IMR-90 (cell line): ENCODE results near the gene NLRC5. TPM values are rescaled to one million over a fixed set of nuclear protein-coding genes. Genes with fewer than 3 reads are reported as not detected.

Source experiments
- ATAC-seq: fragments of 200-7000 bp; cut with Tn5 transposase; 2 replicates; pipeline ENCODE4 v1.9.1; 2020; ENCODE audit warnings: low read depth, mild to moderate bottlenecking, moderate library complexity
- BruUV-seq: library from RNA; stranded (reverse); fragments of 400-500 nt; replicated peaks from 2 replicates; lab custom pipeline; 2021; lab: Mats Ljungman, UMichigan
- CTCF ChIA-PET: fragments of 300-600 bp; formaldehyde crosslinking; extraction: SDS; loops from one replicate; lab custom pipeline; 2021; ENCODE audit warnings: antibody characterized with exemption; lab: Yijun Ruan, JAX
- POLR2A ChIA-PET: fragments of 300-600 bp; sonication (Branson Sonifier 250); formaldehyde crosslinking; loops from one replicate; lab custom pipeline; 2022; ENCODE audit warnings: antibody characterized with exemption; ENCODE audit not compliant: unreplicated experiment; lab: Charles Lee
- DNase-seq: peaks from one replicate; pipeline ENCODE4 v3.0.0; 2013
- H2AFZ ChIP-seq: replicated peaks from 2 replicates; pipeline ENCODE3; 2013; ENCODE audit warnings: low read length, mild to moderate bottlenecking; ENCODE audit not compliant: poor library complexity
- H2AK5ac ChIP-seq: 2 replicates; pipeline ENCODE4 v1.6.1; 2013; ENCODE audit warnings: low read depth, low read length, inconsistent platforms
- H2AK9ac ChIP-seq: replicated peaks from 2 replicates; pipeline ENCODE3; 2013; ENCODE audit warnings: mild to moderate bottlenecking, low read depth, low read length, moderate library complexity; ENCODE audit not compliant: poor library complexity
- H2BK120ac ChIP-seq: 2 replicates; pipeline ENCODE4 v1.6.1; 2013; ENCODE audit warnings: low read depth, low read length, inconsistent platforms
- H2BK15ac ChIP-seq: 3 replicates; pipeline ENCODE4 v1.6.1; 2013; ENCODE audit warnings: low read depth, low read length, inconsistent platforms
- H2BK20ac ChIP-seq: 2 replicates; pipeline ENCODE4 v1.6.1; 2013; ENCODE audit warnings: low read depth, mild to moderate bottlenecking, inconsistent platforms, low read length, moderate library complexity
- H2BK5ac ChIP-seq: 2 replicates; pipeline ENCODE4 v1.6.1; 2013; ENCODE audit warnings: mild to moderate bottlenecking, low read depth, low read length, inconsistent platforms; ENCODE audit not compliant: poor library complexity, severe bottlenecking
- H3K14ac ChIP-seq: replicated peaks from 2 replicates; pipeline ENCODE4 v1.6.1; 2013; ENCODE audit warnings: low read depth, low read length, inconsistent platforms
- H3K18ac ChIP-seq: 2 replicates; pipeline ENCODE4 v1.6.1; 2013; ENCODE audit warnings: low read depth, low read length, control low read depth
- H3K23ac ChIP-seq: 2 replicates; pipeline ENCODE4 v1.6.1; 2013; ENCODE audit warnings: low read depth, low read length, inconsistent platforms
- H3K27ac ChIP-seq: 2 replicates; pipeline ENCODE4 v1.5.1; 2013; ENCODE audit warnings: mild to moderate bottlenecking, control low read depth, low read length; ENCODE audit not compliant: insufficient read depth
- H3K27me3 ChIP-seq: 2 replicates; pipeline ENCODE4 v1.6.1; 2013; ENCODE audit warnings: low read length; ENCODE audit not compliant: control insufficient read depth, insufficient read depth
- H3K36me3 ChIP-seq: 2 replicates; pipeline ENCODE4 v1.6.1; 2013; ENCODE audit warnings: low read length, mixed read lengths; ENCODE audit not compliant: control insufficient read depth, insufficient read depth
- H3K4ac ChIP-seq: 2 replicates; pipeline ENCODE4 v1.6.1; 2013; ENCODE audit warnings: low read depth, low read length, inconsistent platforms
- H3K4me1 ChIP-seq: 2 replicates; pipeline ENCODE4 v1.6.1; 2013; ENCODE audit warnings: low read length, mixed read lengths; ENCODE audit not compliant: control insufficient read depth, insufficient read depth
- H3K4me2 ChIP-seq: 2 replicates; pipeline ENCODE4 v1.6.1; 2013; ENCODE audit warnings: low read depth, mild to moderate bottlenecking, control low read depth, low read length, moderate library complexity
- H3K4me3 ChIP-seq: 2 replicates; pipeline ENCODE4 v1.5.1; 2013; ENCODE audit warnings: low read depth, mild to moderate bottlenecking, control low read depth, low read length, moderate library complexity; ENCODE audit not compliant: insufficient read depth
- H3K56ac ChIP-seq: 2 replicates; pipeline ENCODE4 v1.6.1; 2013; ENCODE audit warnings: low read length, inconsistent platforms; ENCODE audit not compliant: insufficient read depth; ENCODE audit errors: extremely low read depth
- H3K79me1 ChIP-seq, 2 experiments: 2 replicates each; pipeline ENCODE4 v1.6.1; 2013; ENCODE audit warnings: low read length in 2 of 2, inconsistent platforms in 1 of 2, low read depth in 1 of 2
- H3K9ac ChIP-seq: 2 replicates; pipeline ENCODE4 v1.6.1; 2013; ENCODE audit warnings: low read depth, low read length, control low read depth
- H3K9me1 ChIP-seq: 2 replicates; pipeline ENCODE4 v1.6.1; 2013; ENCODE audit warnings: low read length, inconsistent platforms; ENCODE audit not compliant: insufficient read depth
- H3K9me3 ChIP-seq: 2 replicates; pipeline ENCODE4 v1.6.1; 2013; ENCODE audit warnings: low read length; ENCODE audit not compliant: control insufficient read depth, insufficient read depth
- H4K20me1 ChIP-seq: 2 replicates; pipeline ENCODE4 v1.6.1; 2013; ENCODE audit warnings: low read length, inconsistent platforms; ENCODE audit not compliant: insufficient read depth
- H4K5ac ChIP-seq: 2 replicates; pipeline ENCODE4 v1.6.1; 2013; ENCODE audit warnings: mild to moderate bottlenecking, low read depth, low read length, control low read depth
- H4K8ac ChIP-seq, 2 experiments: 2 replicates each; pipeline ENCODE4 v1.6.1; 2013; ENCODE audit warnings: low read depth in 2 of 2, low read length in 2 of 2, control low read depth in 1 of 2, inconsistent platforms in 1 of 2
- H4K91ac ChIP-seq: 2 replicates; pipeline ENCODE4 v1.6.1; 2013; ENCODE audit warnings: low read depth, low read length, inconsistent platforms; ENCODE audit not compliant: insufficient read depth
- BHLHE40 ChIP-seq: fragments of 150-350 bp; IDR thresholded peaks from 2 replicates; pipeline ENCODE4 v1.6.1; 2016; ENCODE audit warnings: mild to moderate bottlenecking, low read depth, low read length
- CEBPB ChIP-seq: IDR thresholded peaks from 2 replicates; pipeline ENCODE4 v1.6.1; 2012; ENCODE audit warnings: low read depth, low read length, improper control_type of control experiment
- CHD1 ChIP-seq: IDR thresholded peaks from 2 replicates; pipeline ENCODE4 v1.6.1; 2012; ENCODE audit warnings: low read depth, low read length, improper control_type of control experiment
- FOS ChIP-seq: fragments of 150-350 bp; IDR thresholded peaks from 2 replicates; pipeline ENCODE4 v1.6.1; 2016; ENCODE audit warnings: low read depth, low read length
- MAFK ChIP-seq: IDR thresholded peaks from 2 replicates; pipeline ENCODE4 v1.6.1; 2012; ENCODE audit warnings: low read depth, low read length, improper control_type of control experiment
- MAZ ChIP-seq: IDR thresholded peaks from 2 replicates; pipeline ENCODE4 v1.6.1; 2012; ENCODE audit warnings: low read depth, mild to moderate bottlenecking, low read length, improper control_type of control experiment, moderate library complexity, borderline replicate concordance
- MXI1 ChIP-seq: IDR thresholded peaks from 2 replicates; pipeline ENCODE4 v1.6.1; 2012; ENCODE audit warnings: low read depth, mild to moderate bottlenecking, low read length, moderate library complexity, borderline replicate concordance
- NFE2L2 ChIP-seq: fragments of 150-350 bp; IDR thresholded peaks from 2 replicates; pipeline ENCODE4 v1.6.1; 2016; ENCODE audit warnings: low read depth, mild to moderate bottlenecking, low read length
- POLR2A ChIP-seq: IDR thresholded peaks from 2 replicates; pipeline ENCODE4 v1.6.1; 2012; ENCODE audit warnings: mild to moderate bottlenecking, low read depth, low read length
- RAD21 ChIP-seq: IDR thresholded peaks from 2 replicates; pipeline ENCODE4 v1.6.1; 2012; ENCODE audit warnings: low read length, improper control_type of control experiment
- RCOR1 ChIP-seq: IDR thresholded peaks from 2 replicates; pipeline ENCODE4 v1.6.1; 2012; ENCODE audit warnings: mild to moderate bottlenecking, low read length, improper control_type of control experiment; ENCODE audit not compliant: insufficient replicate concordance
- RFX5 ChIP-seq: IDR thresholded peaks from 2 replicates; pipeline ENCODE4 v1.8.0; 2012; ENCODE audit warnings: low read depth, mild to moderate bottlenecking, low read length, moderate library complexity
- SMC3 ChIP-seq: fragments of 150-350 bp; IDR thresholded peaks from 2 replicates; pipeline ENCODE4 v1.6.1; 2016; ENCODE audit warnings: low read depth, mild to moderate bottlenecking, antibody characterized with exemption, low read length, moderate library complexity
- WGBS, 2 experiments: methylation state at CpG; one replicate each; pipeline versions ENCODE4 v1.1.5 to v1.1.7; 2013; ENCODE audit warnings: missing lambda C conversion rate in 2 of 2; ENCODE audit not compliant: insufficient read length in 1 of 2; ENCODE audit errors: extremely low coverage in 2 of 2; 5-methylcytosine and 5-hydroxymethylcytosine counted together
- dilution Hi-C: fragments of 300-500 bp; cut with HindIII; formaldehyde crosslinking; loops from one replicate; pipeline ENCODE4 v1.14.3; 2018; ENCODE audit warnings: low sequenced_read_pairs; ENCODE audit not compliant: unreplicated experiment
- in situ Hi-C: fragments of 300-500 bp; cut with MboI; formaldehyde crosslinking; loops from 3 replicates; pipeline ENCODE4 v1.14.3; 2019; ENCODE audit warnings: low sequenced_read_pairs, inconsistent platforms, mixed read lengths
- intact Hi-C: fragments of 100-400 bp; cut with micrococcal nuclease; formaldehyde crosslinking; loops from 2 replicates; pipeline ENCODE4 v1.10.0; 2022
- polyA plus RNA-seq, 3 experiments: library from polyadenylated mRNA; depleted of rRNA; stranded (reverse); fragments of >200 nt; gene quantifications; 2 replicates each; pipeline ENCODE4 v1.2.3, GENCODE V29; 2012; ENCODE audit warnings: low replicate concordance in 1 of 3
- total RNA-seq: library from RNA; depleted of rRNA; stranded (reverse); fragments of >200 nt; gene quantifications from 2 replicates; pipeline ENCODE4 v1.2.3, GENCODE V29; 2012
- TF ChIP-seq, protein P1 (sequence below): fragments of 150-350 bp; IDR thresholded peaks from 2 replicates; pipeline ENCODE4 v1.6.1; 2017; ENCODE audit warnings: mild to moderate bottlenecking, antibody characterized with exemption, low read length, low read depth
- TF ChIP-seq, protein P2 (sequence below): conservative IDR thresholded peaks from 2 replicates; pipeline ENCODE4 v1.5.1; 2012; ENCODE audit warnings: mild to moderate bottlenecking, low read depth, low read length, improper control_type of control experiment
- TF ChIP-seq, protein P3 (sequence below): fragments of 150-350 bp; IDR thresholded peaks from 2 replicates; pipeline ENCODE4 v1.6.1; 2016; ENCODE audit warnings: low read depth, mild to moderate bottlenecking, low read length, moderate library complexity, borderline replicate concordance

NLRC5 gene
- total and polyA plus RNA-seq, 2 of the 4 experiments (the other 2 are of a cell fraction), result 9.1 to 14.9 TPM

DNA sequence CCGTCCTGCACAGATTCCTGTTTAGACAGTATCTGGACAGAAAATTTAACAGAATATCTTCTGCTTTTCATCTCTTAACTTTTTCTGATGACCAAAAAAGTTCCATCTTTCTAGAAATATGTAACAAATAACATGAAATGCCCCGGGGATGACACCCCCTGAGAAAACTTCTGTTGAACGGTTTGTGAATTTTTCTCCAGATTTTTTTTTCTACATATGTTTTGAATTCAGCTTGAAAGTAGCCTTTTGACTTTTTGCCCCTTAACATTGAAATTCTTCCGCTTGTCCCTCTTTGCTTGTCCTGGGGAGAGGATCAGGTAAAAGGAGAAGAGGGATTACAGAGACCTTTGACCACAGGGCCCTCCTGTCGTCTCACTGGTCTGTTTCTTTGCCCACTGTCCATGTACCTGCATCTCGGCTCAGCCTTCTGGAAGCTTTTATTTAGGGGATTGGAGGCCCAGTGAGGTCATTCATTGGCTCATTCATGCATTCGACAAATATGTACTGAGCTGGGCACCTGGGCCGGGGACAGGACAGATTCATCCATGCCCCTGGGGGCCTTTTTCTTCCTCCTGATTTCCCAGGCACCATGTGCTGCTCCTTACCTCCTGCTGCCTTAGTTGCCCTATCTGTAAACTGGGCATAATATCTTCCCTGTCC is 83.4 kb downstream of the NLRC5 start:
- Histone ChIP-seq H4K91ac (no peak overlapping the region), H2BK120ac (no peak overlapping the region), H3K9me3 (no peaks in the 10 kb centered on the region), H4K5ac (no peak overlapping the region), H3K23ac (no peak overlapping the region), H2AK9ac (no peak overlapping the region), H3K4ac (no peak overlapping the region), H3K4me3 (no peak overlapping the region), H3K79me1 (no peaks in the 10 kb centered on the region), H3K36me3 (peaks cover 3% of the 10 kb centered on the region; the same call in 1 of the 2 replicates), H3K4me1 (no peaks in the 10 kb centered on the region), H4K8ac (no peak overlapping the region), H2AFZ (no peak overlapping the region), H3K9ac (no peak overlapping the region), H3K4me2 (no peak overlapping the region), H3K14ac (no peak overlapping the region), H3K27me3 (no peaks in the 10 kb centered on the region), H3K9me1 (peaks cover 6% of the 10 kb centered on the region; the same call in 1 of the 2 replicates), H2BK15ac (no peak overlapping the region), H3K18ac (no peak overlapping the region), H2AK5ac (no peak overlapping the region), H2BK20ac (no peak overlapping the region), H2BK5ac (no peak overlapping the region), H3K27ac (no peak overlapping the region), H4K20me1 (no peaks in the 10 kb centered on the region; the same call in 1 of the 2 replicates), H3K56ac (no peak overlapping the region)
- intact Hi-C loops (no loop called here), in situ Hi-C loops (no loop called here), dilution Hi-C loops (no loop called here)
- POLR2A ChIA-PET, result no interaction called here
- 88% methylated on average over 2 of the region's 8 CpGs; no CpG with 5 or more reads in 1 of the 2 experiments for WGBS, 2 experiments
- TF ChIP-seq POLR2A (no peak), NFE2L2 (no peak), RAD21 (no peak), RCOR1 (no peak), CHD1 (no peak), SMC3 (no peak), CEBPB (no peak), FOS (no peak), MAFK (no peak), BHLHE40 (no peak), RFX5 (no peak), MAZ (no peak), MXI1 (no peak)
- TF ChIP-seq, protein P1, sequence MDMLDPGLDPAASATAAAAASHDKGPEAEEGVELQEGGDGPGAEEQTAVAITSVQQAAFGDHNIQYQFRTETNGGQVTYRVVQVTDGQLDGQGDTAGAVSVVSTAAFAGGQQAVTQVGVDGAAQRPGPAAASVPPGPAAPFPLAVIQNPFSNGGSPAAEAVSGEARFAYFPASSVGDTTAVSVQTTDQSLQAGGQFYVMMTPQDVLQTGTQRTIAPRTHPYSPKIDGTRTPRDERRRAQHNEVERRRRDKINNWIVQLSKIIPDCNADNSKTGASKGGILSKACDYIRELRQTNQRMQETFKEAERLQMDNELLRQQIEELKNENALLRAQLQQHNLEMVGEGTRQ, result no peak
- TF ChIP-seq, protein P2, sequence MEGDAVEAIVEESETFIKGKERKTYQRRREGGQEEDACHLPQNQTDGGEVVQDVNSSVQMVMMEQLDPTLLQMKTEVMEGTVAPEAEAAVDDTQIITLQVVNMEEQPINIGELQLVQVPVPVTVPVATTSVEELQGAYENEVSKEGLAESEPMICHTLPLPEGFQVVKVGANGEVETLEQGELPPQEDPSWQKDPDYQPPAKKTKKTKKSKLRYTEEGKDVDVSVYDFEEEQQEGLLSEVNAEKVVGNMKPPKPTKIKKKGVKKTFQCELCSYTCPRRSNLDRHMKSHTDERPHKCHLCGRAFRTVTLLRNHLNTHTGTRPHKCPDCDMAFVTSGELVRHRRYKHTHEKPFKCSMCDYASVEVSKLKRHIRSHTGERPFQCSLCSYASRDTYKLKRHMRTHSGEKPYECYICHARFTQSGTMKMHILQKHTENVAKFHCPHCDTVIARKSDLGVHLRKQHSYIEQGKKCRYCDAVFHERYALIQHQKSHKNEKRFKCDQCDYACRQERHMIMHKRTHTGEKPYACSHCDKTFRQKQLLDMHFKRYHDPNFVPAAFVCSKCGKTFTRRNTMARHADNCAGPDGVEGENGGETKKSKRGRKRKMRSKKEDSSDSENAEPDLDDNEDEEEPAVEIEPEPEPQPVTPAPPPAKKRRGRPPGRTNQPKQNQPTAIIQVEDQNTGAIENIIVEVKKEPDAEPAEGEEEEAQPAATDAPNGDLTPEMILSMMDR, result no peak
- TF ChIP-seq, protein P3, sequence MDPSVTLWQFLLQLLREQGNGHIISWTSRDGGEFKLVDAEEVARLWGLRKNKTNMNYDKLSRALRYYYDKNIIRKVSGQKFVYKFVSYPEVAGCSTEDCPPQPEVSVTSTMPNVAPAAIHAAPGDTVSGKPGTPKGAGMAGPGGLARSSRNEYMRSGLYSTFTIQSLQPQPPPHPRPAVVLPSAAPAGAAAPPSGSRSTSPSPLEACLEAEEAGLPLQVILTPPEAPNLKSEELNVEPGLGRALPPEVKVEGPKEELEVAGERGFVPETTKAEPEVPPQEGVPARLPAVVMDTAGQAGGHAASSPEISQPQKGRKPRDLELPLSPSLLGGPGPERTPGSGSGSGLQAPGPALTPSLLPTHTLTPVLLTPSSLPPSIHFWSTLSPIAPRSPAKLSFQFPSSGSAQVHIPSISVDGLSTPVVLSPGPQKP, result no peak
- BruUV-seq, result no TSS peak
- ATAC-seq (no peak), DNase-seq (no peak)
- CTCF ChIA-PET, result interaction anchor here (0.5 to 1.4 kb wide), 2 partner anchors 9 to 11 kb away, joined by 4 to 5 read pairs; no protein-coding TSS in a partner anchor
